NCI-H774 (cell line): Measurements from ENCODE around the gene ERAS.
"Not testable (repeated sequence)": the region's sequence is repeated elsewhere in the genome, so short reads cannot be mapped to it uniquely, and the experiment has no call there.

Source experiments
- DNase-seq: peaks from one replicate; lab custom pipeline; 2025; lab: John Stamatoyannopoulos, UW

Gene ERAS

DNA sequence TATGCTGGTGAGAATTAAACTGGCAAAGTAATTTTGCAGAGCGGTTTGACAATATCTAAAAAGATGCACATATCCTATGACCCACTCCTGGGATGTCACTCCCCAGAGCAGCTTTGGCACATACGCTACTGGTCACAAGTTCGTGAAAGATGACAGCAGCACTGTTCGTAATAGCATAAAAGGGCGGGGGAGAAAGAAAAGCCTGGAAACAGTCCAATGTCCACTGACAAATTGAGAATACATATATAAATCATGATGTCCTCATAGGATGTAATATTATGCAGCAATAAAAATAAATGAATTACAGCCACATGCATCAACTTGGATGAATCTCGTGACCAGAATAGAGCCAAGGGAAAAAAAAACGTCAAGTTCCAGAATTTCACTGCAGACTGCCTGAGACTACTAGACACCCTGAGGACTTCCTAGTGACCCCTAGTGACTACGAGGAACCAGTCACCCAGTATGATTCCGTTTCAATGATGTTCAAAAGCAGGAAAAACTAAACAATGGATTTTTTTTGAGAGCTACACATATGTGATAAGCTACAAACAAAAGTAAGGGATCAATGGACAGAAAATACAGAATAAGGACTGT lies 7.3 kb downstream of the ERAS start:
- DNase-seq = no peak

GRCh38 chrX:48834383-48834709 lies 8.0 kb downstream of the ERAS start:
- DNase-seq = no peak

DNA sequence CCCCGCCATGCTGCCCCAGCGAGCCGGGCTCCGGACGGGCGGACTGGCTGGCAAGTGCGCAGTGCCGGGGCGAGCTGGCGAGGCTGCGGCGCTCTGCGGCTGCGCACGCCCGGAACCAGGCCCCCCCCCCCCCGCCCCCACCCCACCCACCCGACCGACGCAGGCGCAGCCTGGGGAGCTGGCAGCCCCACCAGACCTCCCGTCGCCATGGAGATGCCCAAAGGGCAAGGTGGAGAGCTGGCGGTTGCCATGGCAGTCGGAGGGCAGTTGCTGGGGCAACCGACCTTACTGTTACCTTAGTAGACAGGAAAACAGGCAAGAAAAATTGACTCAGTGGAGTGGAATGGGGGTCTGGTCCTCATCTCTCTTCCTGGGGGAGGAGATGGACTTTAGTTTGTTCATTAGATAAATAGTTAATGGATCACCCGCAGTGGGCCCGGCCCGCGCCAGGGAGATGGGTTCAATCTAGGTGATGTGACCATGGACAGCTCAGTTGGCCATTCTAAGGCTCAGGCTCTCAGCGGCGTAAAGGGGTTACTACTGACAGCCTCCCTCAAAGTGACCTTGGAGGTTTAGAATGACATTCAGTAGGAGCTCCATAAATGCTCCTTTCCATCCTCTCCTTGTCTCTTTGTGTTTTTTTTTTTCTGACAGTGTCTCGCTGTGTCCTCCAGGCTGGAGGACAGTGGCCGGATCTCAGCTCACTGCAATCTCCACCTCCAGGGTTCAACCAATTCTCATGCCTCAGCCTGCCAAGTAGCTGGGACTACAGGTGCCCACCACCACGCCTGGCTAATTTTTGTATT lies 9.4 kb downstream of the ERAS start, which contains the start of gene PCSK1N:
Gene PCSK1N (minus strand): TSS at position 87 of the 806 bp plus-strand sequence. CDS start 78 bp downstream, at position 9.
- peak; percentile 73 for DNase-seq

DNA sequence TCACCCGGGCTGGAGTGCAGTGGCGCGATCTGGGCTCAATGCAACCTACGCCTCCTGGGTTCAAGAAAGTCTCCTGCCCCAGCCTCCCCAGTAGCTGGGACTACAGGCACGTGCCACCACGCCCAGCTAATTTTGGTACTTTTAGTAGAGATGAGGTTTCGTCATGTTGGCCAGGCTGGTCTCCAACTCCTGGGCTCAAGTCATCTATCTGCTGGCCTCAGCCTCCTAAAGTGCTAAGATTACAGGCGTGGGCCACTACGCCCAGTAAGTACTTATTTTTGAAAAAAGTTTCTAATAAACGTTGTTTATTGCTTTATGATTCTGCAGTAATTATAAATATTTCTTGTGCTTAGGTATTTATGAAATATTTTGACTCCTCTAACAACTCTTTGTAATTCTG lies 13.4 kb downstream of the ERAS start:
- DNase-seq = no peak

- no peak for DNase-seq
Measured at GRCh38 chrX:48848847-48849246, 22.5 kb downstream of the ERAS start.

GRCh38 chrX:48852857-48853256 lies 26.5 kb downstream of the ERAS start:
- no peak for DNase-seq

DNA sequence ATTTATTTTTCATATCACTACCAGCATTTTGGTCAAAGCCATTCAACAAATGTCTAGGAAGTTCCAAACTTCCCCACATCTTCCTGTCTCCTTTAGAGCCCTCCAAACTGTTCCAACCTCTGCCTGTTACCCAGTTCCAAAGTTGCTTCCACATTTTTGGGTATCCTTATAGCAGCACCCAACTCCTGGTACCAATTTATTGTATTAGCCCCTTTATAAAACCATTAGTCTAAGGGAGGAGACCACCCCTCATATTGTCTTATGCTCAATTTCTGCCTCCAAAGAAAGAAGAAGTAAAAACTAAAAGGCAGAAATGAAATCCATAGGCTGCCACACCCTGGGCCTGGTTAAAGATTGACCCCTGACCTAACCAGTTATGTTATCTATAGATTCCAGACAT lies 27.2 kb downstream of the ERAS start:
- DNase-seq = not testable (repeated sequence)

GRCh38 chrX:48854121-48854804 lies 27.9 kb downstream of the ERAS start:
- not testable (repeated sequence) for DNase-seq

GRCh38 chrX:48854898-48855297 lies 28.6 kb downstream of the ERAS start:
- no peak for DNase-seq

- no peak for DNase-seq
Measured at GRCh38 chrX:48864210-48864609, 37.9 kb downstream of the ERAS start.

DNA sequence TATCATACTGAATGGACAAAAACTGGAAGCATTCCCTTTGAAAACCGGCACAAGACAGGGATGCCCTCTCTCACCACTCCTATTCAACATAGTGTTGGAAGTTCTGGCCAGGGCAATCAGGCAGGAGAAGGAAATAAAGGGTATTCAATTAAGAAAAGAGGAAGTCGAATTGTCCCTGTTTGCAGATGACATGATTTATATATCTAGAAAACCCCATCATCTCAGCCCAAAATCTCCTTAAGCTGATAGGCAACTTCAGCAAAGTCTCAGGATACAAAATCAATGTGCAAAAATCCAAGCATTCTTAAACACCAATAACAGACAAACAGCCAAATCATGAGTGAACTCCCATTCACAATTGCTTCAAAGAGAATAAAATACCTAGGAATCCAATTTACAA lies 45.7 kb downstream of the ERAS start:
- DNase-seq = not testable (repeated sequence)

GRCh38 chrX:48876944-48877343 lies 50.6 kb downstream of the ERAS start:
- not testable (repeated sequence) for DNase-seq
